H1 (cell line): ENCODE measurements around the gene TARP.

Experiments
- CTCF ChIA-PET: fragments of 300-600 bp; sonication (Branson Sonifier 250); formaldehyde crosslinking; loops from one replicate; lab custom pipeline; 2021; ENCODE audit not compliant: partially characterized antibody; lab: Charles Lee
- POLR2A ChIA-PET: fragments of 300-600 bp; sonication (Branson Sonifier 250); formaldehyde crosslinking; loops from one replicate; lab custom pipeline; 2021; ENCODE audit warnings: inconsistent platforms; ENCODE audit not compliant: partially characterized antibody; lab: Charles Lee
- DNase-seq, 2 experiments: peaks; one replicate each; pipeline versions ENCODE4 v3.0.0 to v3.0.0-alpha.2; 2010 to 2022; ENCODE audit warnings: low spot score in 2 of 2, low read depth in 1 of 2, mixed read lengths in 1 of 2
- FAIRE-seq: peaks from 2 replicates; lab custom pipeline; 2011; peaks lifted over from hg19 to GRCh38; lab: Jason Lieb, UNC
- H2AFZ ChIP-seq: 2 replicates; pipeline ENCODE4 v1.8.1; 2012; ENCODE audit warnings: low read length, inconsistent platforms
- H2AK5ac ChIP-seq: 2 replicates; pipeline ENCODE4 v1.6.1; 2013; ENCODE audit warnings: low read depth, low read length
- H2BK120ac ChIP-seq: replicated peaks from 2 replicates; pipeline ENCODE3; 2013; ENCODE audit warnings: low read depth, low read length, inconsistent platforms
- H2BK12ac ChIP-seq: 2 replicates; pipeline ENCODE4 v1.6.1; 2013; ENCODE audit warnings: low read depth, low read length
- H2BK15ac ChIP-seq: 2 replicates; pipeline ENCODE4 v1.6.1; 2013; ENCODE audit warnings: low read length
- H2BK20ac ChIP-seq: 2 replicates; pipeline ENCODE4 v1.6.1; 2013; ENCODE audit warnings: low read length
- H2BK5ac ChIP-seq: 2 replicates; pipeline ENCODE4 v1.6.1; 2013; ENCODE audit warnings: low read depth, low read length
- H3K14ac ChIP-seq: 2 replicates; pipeline ENCODE4 v1.6.1; 2013; ENCODE audit warnings: inconsistent platforms; ENCODE audit not compliant: insufficient read length
- H3K18ac ChIP-seq: 2 replicates; pipeline ENCODE4 v1.6.1; 2013; ENCODE audit warnings: low read length; ENCODE audit errors: extremely low read depth
- H3K23ac ChIP-seq: 2 replicates; pipeline ENCODE4 v1.6.1; 2013; ENCODE audit warnings: inconsistent platforms; ENCODE audit not compliant: insufficient read length
- H3K23me2 ChIP-seq: 2 replicates; pipeline ENCODE4 v1.6.1; 2013; ENCODE audit warnings: low read depth, low read length
- H3K27ac ChIP-seq: 2 replicates; pipeline ENCODE4 v1.6.1; 2011; ENCODE audit warnings: low read depth, low read length, inconsistent platforms
- H3K27me3 ChIP-seq, 4 experiments: replicated peaks in 1 of 4; 1 replicate in 1 of 4; 2 replicates in 3 of 4; pipeline versions ENCODE4 v1.6.1 to v1.8.1; 2011 to 2013; ENCODE audit warnings: low read length in 3 of 4, mild to moderate bottlenecking in 3 of 4, inconsistent platforms in 2 of 4, mixed read lengths in 2 of 4, moderate library complexity in 1 of 4; ENCODE audit not compliant: control insufficient read depth in 3 of 4, insufficient read depth in 3 of 4; ENCODE audit errors: extremely low read depth in 1 of 4
- H3K36me3 ChIP-seq, 4 experiments: 2 replicates each; pipeline versions ENCODE4 v1.6.1 to v1.8.1; 2011 to 2013; ENCODE audit warnings: mild to moderate bottlenecking in 4 of 4, low read length in 3 of 4, moderate library complexity in 2 of 4, control low read depth in 1 of 4, inconsistent platforms in 1 of 4; ENCODE audit not compliant: insufficient read depth in 4 of 4, control insufficient read depth in 2 of 4
- H3K4ac ChIP-seq: replicated peaks from 2 replicates; pipeline ENCODE3; 2013; ENCODE audit warnings: low read length, low read depth, mixed read lengths, inconsistent platforms; ENCODE audit not compliant: insufficient read length
- H3K4me1 ChIP-seq, 4 experiments: replicated peaks in 1 of 4; 1 replicate in 1 of 4; 2 replicates in 3 of 4; pipeline versions ENCODE4 v1.6.1 to v1.8.1; 2011 to 2013; ENCODE audit warnings: low read length in 3 of 4, inconsistent platforms in 2 of 4, mixed read lengths in 1 of 4; ENCODE audit not compliant: insufficient read depth in 4 of 4, control insufficient read depth in 3 of 4
- H3K4me2 ChIP-seq, 2 experiments: 2 replicates each; pipeline versions ENCODE4 v1.6.1 to v1.8.1; 2011 to 2013; ENCODE audit warnings: low read depth in 2 of 2, low read length in 2 of 2, control low read depth in 1 of 2, inconsistent platforms in 1 of 2, mild to moderate bottlenecking in 1 of 2; ENCODE audit not compliant: insufficient read depth in 1 of 2
- H3K4me3 ChIP-seq, 4 experiments: fragments of 200-600, 300-600 bp in 1 of 4; sonication (generic), shearing (Covaris generic), sonication (Bioruptor Twin) in 1 of 4; 2 replicates each; pipeline versions ENCODE4 v1.5.1 to v1.8.1; 2011 to 2016; ENCODE audit warnings: low read length in 4 of 4, low read depth in 3 of 4, control low read depth in 2 of 4, inconsistent platforms in 2 of 4, mild to moderate bottlenecking in 2 of 4, mixed read lengths in 1 of 4, moderate library complexity in 1 of 4; ENCODE audit not compliant: insufficient read depth in 2 of 4; ENCODE audit errors: extremely low read depth in 1 of 4
- H3K56ac ChIP-seq: replicated peaks from 2 replicates; pipeline ENCODE3; 2013; ENCODE audit warnings: low read depth, mild to moderate bottlenecking, mixed read lengths, low read length, inconsistent platforms; ENCODE audit not compliant: insufficient read length
- H3K79me1 ChIP-seq: 2 replicates; pipeline ENCODE4 v1.6.1; 2013; ENCODE audit warnings: low read depth, low read length, control low read depth
- H3K79me2 ChIP-seq, 2 experiments: 2 replicates each; pipeline versions ENCODE4 v1.6.1 to v1.8.1; 2012 to 2013; ENCODE audit warnings: low read length in 2 of 2, mild to moderate bottlenecking in 2 of 2, inconsistent platforms in 1 of 2; ENCODE audit not compliant: insufficient read depth in 2 of 2, control insufficient read depth in 1 of 2
- H3K9ac ChIP-seq, 4 experiments: replicated peaks in 1 of 4; 1 replicate in 1 of 4; 2 replicates in 3 of 4; pipeline versions ENCODE4 v1.6.1 to v1.8.1; 2011 to 2013; ENCODE audit warnings: low read depth in 3 of 4, low read length in 3 of 4, control low read depth in 2 of 4, mild to moderate bottlenecking in 2 of 4, moderate library complexity in 2 of 4, inconsistent platforms in 1 of 4; ENCODE audit errors: extremely low read depth in 1 of 4
- H3K9me3 ChIP-seq, 2 experiments: 2 replicates each; pipeline versions ENCODE4 v1.6.1 to v1.8.1; 2012 to 2013; ENCODE audit warnings: mild to moderate bottlenecking in 2 of 2, moderate library complexity in 2 of 2, control low read depth in 1 of 2, inconsistent platforms in 1 of 2, low read depth in 1 of 2, low read length in 1 of 2, mixed read lengths in 1 of 2; ENCODE audit not compliant: insufficient read depth in 2 of 2
- H4K20me1 ChIP-seq, 2 experiments: replicated peaks in 1 of 2; 2 replicates each; pipeline versions ENCODE3 to v1.8.1; 2011 to 2013; ENCODE audit warnings: inconsistent platforms in 2 of 2, low read length in 2 of 2, mild to moderate bottlenecking in 1 of 2; ENCODE audit not compliant: insufficient read depth in 2 of 2, control insufficient read depth in 1 of 2
- H4K5ac ChIP-seq: 2 replicates; pipeline ENCODE4 v1.6.1; 2013; ENCODE audit warnings: low read length, low read depth, mixed read lengths, inconsistent platforms; ENCODE audit not compliant: insufficient read length
- H4K8ac ChIP-seq: 2 replicates; pipeline ENCODE4 v1.8.0; 2013; ENCODE audit warnings: mild to moderate bottlenecking, moderate library complexity, low read length, inconsistent platforms; ENCODE audit not compliant: insufficient read depth; ENCODE audit errors: extremely low read depth
- H4K91ac ChIP-seq: replicated peaks from 2 replicates; pipeline ENCODE3; 2013; ENCODE audit warnings: low read length, mixed read lengths, inconsistent platforms; ENCODE audit not compliant: insufficient read length
- ASH2L ChIP-seq: fragments of 200-600, 300-600 bp; sonication (generic); IDR thresholded peaks from one replicate; pipeline ENCODE4 v1.7.1; 2017; ENCODE audit warnings: low read length
- BRCA1 ChIP-seq: IDR thresholded peaks from 2 replicates; pipeline ENCODE4 v1.6.1; 2012; ENCODE audit warnings: low read depth, low read length, improper control_type of control experiment
- CBX5 ChIP-seq: fragments of 300-800, 300-1000 bp; sonication (generic); IDR thresholded peaks from 2 replicates; pipeline ENCODE4 v1.7.1; 2016; ENCODE audit warnings: antibody characterized with exemption, low read length, low read depth
- CEBPB ChIP-seq: IDR thresholded peaks from 2 replicates; pipeline ENCODE4 v1.6.1; 2012; ENCODE audit warnings: low read depth, low read length
- CHD1 ChIP-seq: IDR thresholded peaks from 2 replicates; pipeline ENCODE4 v1.6.1; 2012; ENCODE audit warnings: low read depth, low read length, improper control_type of control experiment
- CHD2 ChIP-seq: IDR thresholded peaks from 2 replicates; pipeline ENCODE4 v1.6.1; 2012; ENCODE audit warnings: low read length, improper control_type of control experiment
- CREB1 ChIP-seq: IDR thresholded peaks from 2 replicates; pipeline ENCODE4 v1.6.1; 2012; ENCODE audit warnings: inconsistent platforms
- GTF2F1 ChIP-seq: IDR thresholded peaks from 2 replicates; pipeline ENCODE4 v1.6.1; 2012; ENCODE audit warnings: low read depth, low read length, improper control_type of control experiment, borderline replicate concordance
- KDM1A ChIP-seq: fragments of 200-600, 300-600 bp; sonication (generic); IDR thresholded peaks from 2 replicates; pipeline ENCODE4 v1.7.1; 2016; ENCODE audit warnings: mild to moderate bottlenecking, low read length, borderline replicate concordance
- KDM5A ChIP-seq: fragments of 200-600 bp; IDR thresholded peaks from 2 replicates; pipeline ENCODE4 v1.7.1; 2012; ENCODE audit warnings: mild to moderate bottlenecking, low read length, inconsistent platforms, mixed read lengths
- POU5F1 ChIP-seq: IDR thresholded peaks from 2 replicates; pipeline ENCODE4 v1.6.1; 2011; ENCODE audit warnings: low read depth, mild to moderate bottlenecking, low read length, moderate library complexity
- RFX5 ChIP-seq: IDR thresholded peaks from 2 replicates; pipeline ENCODE4 v1.6.1; 2011; ENCODE audit warnings: low read depth, low read length, improper control_type of control experiment, borderline replicate concordance
- RNF2 ChIP-seq: fragments of 200-900, 300-1000 bp; sonication (generic); IDR thresholded peaks from 2 replicates; pipeline ENCODE4 v1.7.1; 2016; ENCODE audit warnings: borderline replicate concordance, low read depth, mild to moderate bottlenecking, antibody characterized with exemption, low read length; ENCODE audit not compliant: poor library complexity, severe bottlenecking; ENCODE audit errors: missing control alignments
- SAP30 ChIP-seq: fragments of 300-600 bp; sonication (generic); IDR thresholded peaks from 2 replicates; pipeline ENCODE4 v1.7.1; 2012; ENCODE audit warnings: low read length, moderate library complexity, mild to moderate bottlenecking, inconsistent platforms; ENCODE audit not compliant: insufficient read depth, insufficient replicate concordance
- TAF1 ChIP-seq: IDR thresholded peaks from 2 replicates; pipeline ENCODE4 v1.6.1; 2011; ENCODE audit warnings: mild to moderate bottlenecking, low read depth, low read length
- TEAD4 ChIP-seq: IDR thresholded peaks from 2 replicates; pipeline ENCODE4 v1.6.1; 2012; ENCODE audit warnings: low read depth, low read length, inconsistent platforms, mixed read lengths
- WGBS, 2 experiments: shearing (Covaris generic) in 1 of 2; methylation state at CpG; one replicate each; pipeline versions ENCODE4 v1.1.6 to v1.1.7; 2013 to 2015; ENCODE audit warnings: low lambda C conversion rate in 2 of 2, mixed read lengths in 2 of 2, inconsistent platforms in 1 of 2, low coverage in 1 of 2, missing lambda C conversion rate in 1 of 2; ENCODE audit not compliant: insufficient replicate concordance in 2 of 2, insufficient coverage in 1 of 2, insufficient read length in 1 of 2; ENCODE audit errors: extremely low coverage in 1 of 2, missing lambda C conversion rate in 1 of 2; 5-methylcytosine and 5-hydroxymethylcytosine counted together

Gene TARP

DNA sequence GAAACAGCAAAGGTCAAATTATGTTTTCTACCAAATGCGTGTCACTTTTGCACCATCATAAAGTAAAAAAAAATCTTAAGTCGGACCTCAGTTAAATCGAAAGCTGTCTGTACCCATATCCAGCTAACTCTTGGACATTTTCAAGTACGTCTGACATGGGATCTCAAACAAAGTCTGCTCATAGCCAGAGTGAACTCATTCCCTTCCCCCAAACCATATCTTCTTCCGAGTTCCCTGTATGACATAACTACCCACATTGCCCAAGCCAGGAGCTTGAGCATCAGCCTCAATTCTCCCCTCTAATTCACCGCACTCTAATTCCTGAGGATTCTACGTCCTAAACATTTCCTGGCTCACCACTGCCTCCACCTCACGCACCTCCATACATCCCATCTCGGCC is 44.8 kb upstream of the TARP start:
- Histone ChIP-seq H3K14ac (no peak overlapping the region), H2AFZ (peak overlapping the region; percentile 25; the same call in 1 of the 2 replicates), H3K27me3 (no peaks in the 10 kb centered on the region), H3K79me1 (no peaks in the 10 kb centered on the region), H3K56ac (no peak overlapping the region), H3K79me2 (no peaks in the 10 kb centered on the region), H2BK20ac (no peak overlapping the region), H3K4ac (no peak overlapping the region), H3K27ac (no peak overlapping the region), H2BK12ac (peak overlapping the region; percentile 18; the same call in 1 of the 2 replicates), H4K20me1 (no peaks in the 10 kb centered on the region), H2BK15ac (no peak overlapping the region), H3K9me3 (no peaks in the 10 kb centered on the region), H3K23ac (no peak overlapping the region), H4K91ac (no peak overlapping the region), H3K4me2 (no peak overlapping the region), H3K36me3 (no peaks in the 10 kb centered on the region), H2AK5ac (no peak overlapping the region), H4K5ac (no peak overlapping the region), H3K9ac (no peak overlapping the region), H4K8ac (no peak overlapping the region), H3K23me2 (no peaks in the 10 kb centered on the region), H3K4me3 (no peak overlapping the region), H3K4me1 (peaks cover 0 to 4% (median under 1%) of the 10 kb centered on the region in 4 experiments; a peak in 2 of 7 replicates), H2BK120ac (no peak overlapping the region), H3K18ac (no peak overlapping the region), H2BK5ac (no peak overlapping the region)
- 87% methylated on average over 9 of the region's 9 CpGs; no CpG with 5 or more reads in 1 of the 2 experiments for WGBS, 2 experiments
- DNase-seq = no peak
- POLR2A ChIA-PET = no interaction called here
- no peak for FAIRE-seq
- CTCF ChIA-PET = interaction anchor here (0.6 to 8.4 kb wide), 34 partner anchors 10 to 911 kb away, joined by 3 to 76 read pairs (median 4); partner anchors contain the start of genes EPDR1 and SFRP4
- TF ChIP-seq TEAD4 = no peak
- no peak for TF ChIP-seq CHD1
- TF ChIP-seq KDM1A = no peak
- TF ChIP-seq TAF1 = no peak
- no peak for TF ChIP-seq SAP30
- no peak for TF ChIP-seq BRCA1
- TF ChIP-seq RNF2 = no peak
- TF ChIP-seq ASH2L = no peak
- TF ChIP-seq POU5F1 = no peak
- no peak for TF ChIP-seq GTF2F1
- TF ChIP-seq CEBPB = no peak
- no peak for TF ChIP-seq KDM5A
- TF ChIP-seq CREB1 = no peak
- no peak for TF ChIP-seq CHD2
- TF ChIP-seq RFX5 = no peak
- no peak for TF ChIP-seq CBX5
